Upper lobe of left lung (tissue), 4 donors: ENCODE data around the gene TCTN1.

Experiments used
- CTCF ChIP-seq, 6 experiments: fragments of 450-650 bp in 4 of 6; fragments of 200-600 bp in 2 of 6; sonication (generic) in 2 of 6; IDR thresholded peaks; one replicate each; pipeline ENCODE4 v1.5.1; 2016 to 2019; ENCODE audit warnings: antibody characterized with exemption in 6 of 6
- EP300 ChIP-seq, 4 donors: sonication (generic); formaldehyde crosslinking; IDR thresholded peaks; one replicate each; pipeline ENCODE4 v1.5.1; 2017; ENCODE audit warnings: antibody characterized with exemption in 4 of 4, control low read depth in 2 of 4
- POLR2A ChIP-seq, 4 donors: fragments of 450-650 bp; IDR thresholded peaks; one replicate each; pipeline ENCODE4 v1.5.1; 2016 to 2017; ENCODE audit warnings: antibody characterized with exemption in 4 of 4, mild to moderate bottlenecking in 2 of 4

- TF ChIP-seq CTCF (IDR thresholded peaks at IDR 0.05) (no peak), POLR2A (IDR thresholded peaks at IDR 0.05) (no peak), EP300 (IDR thresholded peaks at IDR 0.05) (no peak)
Observed at GRCh38 chr12:110599334-110599733, 14.6 kb upstream of the TCTN1 start.
